Parathyroid adenoma (tissue), 2 donors: ENCODE results near the gene DBNDD1.

Experiments
- H2AFZ ChIP-seq: fragments of 300-600 bp; sonication (generic); one replicate; pipeline ENCODE4 v1.7.0; 2017; ENCODE audit warnings: antibody characterized with exemption, mild to moderate bottlenecking
- H3K27ac ChIP-seq: fragments of 300-600 bp; sonication (generic); one replicate; pipeline ENCODE4 v1.7.0; 2017
- H3K27me3 ChIP-seq: fragments of 300-600 bp; sonication (generic); one replicate; pipeline ENCODE4 v1.7.0; 2017; ENCODE audit warnings: low read length; ENCODE audit not compliant: control insufficient read depth, insufficient read depth
- H3K36me3 ChIP-seq: fragments of 300-600 bp; sonication (generic); one replicate; pipeline ENCODE4 v1.7.0; 2017; ENCODE audit warnings: low read length; ENCODE audit not compliant: control insufficient read depth, insufficient read depth
- H3K4me1 ChIP-seq: fragments of 300-600 bp; sonication (generic); one replicate; pipeline ENCODE4 v1.7.0; 2017; ENCODE audit warnings: control low read depth
- H3K4me2 ChIP-seq: fragments of 300-600 bp; sonication (generic); one replicate; pipeline ENCODE4 v1.7.0; 2017; ENCODE audit warnings: low read length
- H3K4me3 ChIP-seq: fragments of 300-600 bp; sonication (generic); one replicate; pipeline ENCODE4 v1.7.0; 2017; ENCODE audit warnings: low read depth, low read length
- H3K79me2 ChIP-seq: fragments of 300-600 bp; sonication (generic); one replicate; pipeline ENCODE4 v1.7.0; 2017; ENCODE audit warnings: control low read depth
- H3K9ac ChIP-seq: fragments of 300-600 bp; sonication (generic); one replicate; pipeline ENCODE4 v1.7.0; 2017; ENCODE audit warnings: mild to moderate bottlenecking
- H3K9me3 ChIP-seq: fragments of 300-600 bp; sonication (generic); one replicate; pipeline ENCODE4 v1.7.0; 2017; ENCODE audit warnings: low read length; ENCODE audit not compliant: control insufficient read depth
- TF ChIP-seq, protein P1 (sequence below): fragments of 300-600 bp; sonication (generic); IDR thresholded peaks from one replicate; pipeline ENCODE4 v1.7.0; 2017; ENCODE audit warnings: antibody characterized with exemption, mild to moderate bottlenecking
- donor health status: primary hyperparathyroidism.

DBNDD1 gene

GRCh38 chr16:89956505-89957215, 62.6 kb downstream of the DBNDD1 start:
- Histone ChIP-seq H3K79me2 (no peaks in the 10 kb centered on the region), H3K27me3 (no peaks in the 10 kb centered on the region), H3K27ac (no peak overlapping the region), H2AFZ (no peak overlapping the region), H3K4me3 (no peak overlapping the region), H3K4me1 (no peaks in the 10 kb centered on the region), H3K4me2 (no peak overlapping the region), H3K9ac (no peak overlapping the region), H3K9me3 (no peaks in the 10 kb centered on the region), H3K36me3 (no peaks in the 10 kb centered on the region)
- TF ChIP-seq, protein P1, sequence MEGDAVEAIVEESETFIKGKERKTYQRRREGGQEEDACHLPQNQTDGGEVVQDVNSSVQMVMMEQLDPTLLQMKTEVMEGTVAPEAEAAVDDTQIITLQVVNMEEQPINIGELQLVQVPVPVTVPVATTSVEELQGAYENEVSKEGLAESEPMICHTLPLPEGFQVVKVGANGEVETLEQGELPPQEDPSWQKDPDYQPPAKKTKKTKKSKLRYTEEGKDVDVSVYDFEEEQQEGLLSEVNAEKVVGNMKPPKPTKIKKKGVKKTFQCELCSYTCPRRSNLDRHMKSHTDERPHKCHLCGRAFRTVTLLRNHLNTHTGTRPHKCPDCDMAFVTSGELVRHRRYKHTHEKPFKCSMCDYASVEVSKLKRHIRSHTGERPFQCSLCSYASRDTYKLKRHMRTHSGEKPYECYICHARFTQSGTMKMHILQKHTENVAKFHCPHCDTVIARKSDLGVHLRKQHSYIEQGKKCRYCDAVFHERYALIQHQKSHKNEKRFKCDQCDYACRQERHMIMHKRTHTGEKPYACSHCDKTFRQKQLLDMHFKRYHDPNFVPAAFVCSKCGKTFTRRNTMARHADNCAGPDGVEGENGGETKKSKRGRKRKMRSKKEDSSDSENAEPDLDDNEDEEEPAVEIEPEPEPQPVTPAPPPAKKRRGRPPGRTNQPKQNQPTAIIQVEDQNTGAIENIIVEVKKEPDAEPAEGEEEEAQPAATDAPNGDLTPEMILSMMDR, result no peak

DNA sequence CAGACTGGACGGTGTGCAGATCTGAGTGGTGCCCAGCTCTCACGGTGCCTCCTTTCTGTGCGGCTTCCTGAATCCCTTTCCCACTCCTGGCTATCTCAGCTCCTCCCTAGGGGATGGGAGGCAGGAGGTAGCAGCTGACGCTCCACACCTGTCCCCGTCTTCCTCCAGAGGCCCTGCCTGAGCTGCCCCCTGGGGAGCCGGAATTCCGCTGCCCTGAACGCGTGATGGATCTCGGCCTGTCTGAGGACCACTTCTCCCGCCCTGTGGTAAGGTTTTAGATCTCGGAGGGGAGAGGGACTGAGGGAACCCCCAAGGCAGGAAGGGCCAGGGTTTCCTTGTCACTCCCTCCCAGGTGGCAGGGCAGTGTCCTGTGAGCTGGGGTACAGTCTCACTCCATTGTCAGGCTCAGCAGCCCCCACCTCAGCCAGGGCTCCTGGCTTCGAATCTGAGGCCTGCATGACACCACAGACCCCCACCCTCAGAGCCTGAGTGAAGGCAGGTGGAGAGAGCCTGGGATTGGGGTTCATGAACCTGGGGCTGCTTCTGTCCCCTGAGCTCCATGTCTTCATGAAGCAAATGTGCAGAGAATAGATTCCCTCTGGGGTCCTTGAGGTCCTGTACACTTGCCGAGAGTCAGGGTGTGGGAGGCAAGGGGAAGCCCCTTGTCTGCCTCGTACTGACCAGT, 64.1 kb downstream of the DBNDD1 start:
- Histone ChIP-seq H3K4me2 (no peak overlapping the region), H3K9me3 (no peaks in the 10 kb centered on the region), H3K4me1 (no peaks in the 10 kb centered on the region), H3K79me2 (no peaks in the 10 kb centered on the region), H3K27me3 (no peaks in the 10 kb centered on the region), H3K27ac (no peak overlapping the region), H3K4me3 (no peak overlapping the region), H3K9ac (no peak overlapping the region), H2AFZ (no peak overlapping the region), H3K36me3 (no peaks in the 10 kb centered on the region)
- TF ChIP-seq, protein P1, result no peak
